GM04504 (cell line): ENCODE measurements around the gene GPR68.

Experiments used
- DNase-seq: peaks from one replicate; pipeline ENCODE4 v3.0.0-alpha.2; 2012; ENCODE audit warnings: low read depth

Gene GPR68

GRCh38 chr14:91244501-91244901 is at the start of gene GPR68:
Gene GPR68 (minus strand): TSS chr14:91244704. CDS start chr14:91235050, 9,654 bp downstream.
- peak; percentile 73 for DNase-seq

GRCh38 chr14:91294153-91294552 is 49.6 kb upstream of the GPR68 start:
- no peak for DNase-seq

DNA sequence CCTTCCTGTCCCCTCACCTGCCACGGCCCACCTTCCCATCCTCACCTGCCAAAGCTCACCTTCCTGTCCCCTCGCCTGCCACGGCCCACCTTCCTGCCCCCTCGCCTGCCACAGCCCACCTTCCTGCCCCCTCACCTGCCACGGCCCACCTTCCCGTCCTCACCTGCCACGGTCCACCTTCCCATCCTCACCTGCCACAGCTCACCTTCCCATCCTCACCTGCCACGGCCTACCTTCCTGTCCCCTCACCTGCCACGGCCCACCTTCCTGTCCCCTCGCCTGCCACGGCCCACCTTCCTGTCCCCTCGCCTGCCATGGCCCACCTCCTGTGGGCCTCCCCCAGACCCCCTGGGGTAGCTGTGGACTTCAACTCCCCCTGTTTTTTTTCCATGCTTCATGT is 48.8 kb upstream of the GPR68 start:
- DNase-seq = no peak

GRCh38 chr14:91292491-91292890 is 48.0 kb upstream of the GPR68 start:
- no peak for DNase-seq

DNA sequence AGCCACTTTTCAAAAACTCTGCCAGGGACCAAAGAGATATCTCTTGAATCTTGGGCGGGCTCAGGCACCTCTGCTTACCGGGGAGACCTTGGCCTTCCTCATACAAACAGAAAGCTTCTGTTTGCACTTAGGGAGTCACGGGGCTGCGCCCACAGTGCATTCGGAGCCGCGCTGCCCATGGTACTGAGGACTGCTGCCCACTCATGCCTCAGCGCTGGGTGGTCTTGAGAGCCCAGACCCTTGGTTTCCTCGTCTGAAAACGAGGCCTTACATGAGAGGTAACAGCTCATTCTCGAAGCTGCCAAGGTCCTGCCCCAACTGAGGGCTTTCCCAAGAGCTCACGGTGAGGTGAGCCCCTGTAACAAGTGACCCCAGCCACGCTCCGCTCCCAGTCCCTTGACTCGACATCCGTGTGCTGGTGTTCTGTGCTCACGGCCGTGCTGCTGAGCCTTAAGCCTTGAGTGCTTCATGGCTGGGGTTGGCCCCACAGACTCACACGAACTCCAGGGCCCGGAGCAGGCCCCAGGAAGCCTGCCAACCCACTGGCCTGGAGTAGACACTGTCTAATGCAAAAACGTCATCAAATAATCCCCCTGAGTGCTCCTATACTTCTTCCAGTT is 47.4 kb upstream of the GPR68 start:
- no peak for DNase-seq

DNA sequence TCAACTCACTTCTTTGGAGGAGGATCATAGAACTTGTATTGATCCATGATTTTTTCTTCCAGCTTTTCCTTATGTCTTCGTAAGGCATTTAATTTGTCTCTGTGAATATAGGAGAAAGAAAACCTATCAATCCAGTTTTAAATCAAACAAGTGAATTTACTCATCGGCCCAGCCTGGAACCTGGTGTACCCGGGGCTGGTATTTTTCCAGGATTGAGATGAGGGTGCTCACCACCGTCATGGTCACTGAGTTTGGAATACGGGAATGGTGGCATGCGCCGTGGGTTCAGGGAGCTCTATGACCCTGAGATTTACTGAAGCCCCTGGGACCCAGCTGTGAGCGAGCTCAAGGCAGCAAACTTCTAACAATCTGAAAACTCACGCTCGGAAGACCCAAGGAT is 46.5 kb upstream of the GPR68 start:
- no peak for DNase-seq

GRCh38 chr14:91289464-91289863 is 45.0 kb upstream of the GPR68 start:
- no peak for DNase-seq

GRCh38 chr14:91288876-91289275 is 44.4 kb upstream of the GPR68 start:
- no peak for DNase-seq

DNA sequence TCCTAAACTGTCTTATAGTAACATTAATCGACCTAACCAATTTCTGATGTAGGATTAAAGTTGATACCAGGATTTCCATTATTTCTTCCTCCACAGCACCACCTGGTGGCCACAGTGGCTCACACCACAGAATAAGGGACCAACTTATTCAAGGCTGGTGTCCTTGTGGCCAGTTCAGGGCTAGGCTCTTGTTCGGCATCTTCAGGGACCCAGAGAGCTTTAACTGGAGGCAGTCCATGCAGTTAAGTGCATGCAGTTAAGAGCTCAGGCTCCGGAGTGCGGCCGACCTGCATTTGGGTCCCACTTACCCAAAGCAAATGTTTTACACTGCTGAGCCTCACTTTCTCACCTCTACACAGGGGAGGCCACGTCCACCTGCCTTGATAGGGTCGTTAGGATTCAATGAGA is 42.0 kb upstream of the GPR68 start:
- DNase-seq = peak; percentile 47

- peak; percentile 68 for DNase-seq
Measured at GRCh38 chr14:91284791-91285548, 40.5 kb upstream of the GPR68 start.

DNA sequence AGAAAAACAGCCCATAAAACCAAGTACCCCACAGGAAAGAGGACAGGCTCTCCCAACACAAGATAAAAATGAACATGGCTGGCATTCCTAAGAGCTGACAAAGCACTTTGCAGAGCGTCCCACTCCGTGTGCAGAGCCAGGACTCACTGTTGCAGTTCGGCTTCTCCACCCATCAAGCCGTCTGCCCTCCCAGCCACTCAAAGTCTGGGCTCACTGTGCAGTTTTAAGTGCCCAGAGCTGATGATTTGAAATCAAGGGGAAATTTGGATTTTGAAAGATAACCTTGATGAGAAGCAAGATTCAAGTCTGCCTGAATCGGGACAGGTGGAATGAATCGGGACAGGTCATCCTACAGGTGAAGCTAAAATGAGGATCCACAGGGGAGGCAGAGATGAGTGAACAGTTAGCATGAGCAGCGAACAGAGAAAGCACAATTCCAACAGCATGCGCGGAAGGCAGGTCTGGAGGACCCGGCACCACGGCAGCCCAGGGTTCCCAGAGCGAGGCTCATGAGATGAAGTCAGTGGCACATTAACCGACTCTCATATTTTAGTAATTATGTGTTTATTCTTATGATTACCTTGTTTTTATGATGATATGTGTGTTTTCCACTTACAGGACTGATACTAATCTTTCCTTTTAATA is 39.8 kb upstream of the GPR68 start:
- DNase-seq = peak; percentile 69

DNA sequence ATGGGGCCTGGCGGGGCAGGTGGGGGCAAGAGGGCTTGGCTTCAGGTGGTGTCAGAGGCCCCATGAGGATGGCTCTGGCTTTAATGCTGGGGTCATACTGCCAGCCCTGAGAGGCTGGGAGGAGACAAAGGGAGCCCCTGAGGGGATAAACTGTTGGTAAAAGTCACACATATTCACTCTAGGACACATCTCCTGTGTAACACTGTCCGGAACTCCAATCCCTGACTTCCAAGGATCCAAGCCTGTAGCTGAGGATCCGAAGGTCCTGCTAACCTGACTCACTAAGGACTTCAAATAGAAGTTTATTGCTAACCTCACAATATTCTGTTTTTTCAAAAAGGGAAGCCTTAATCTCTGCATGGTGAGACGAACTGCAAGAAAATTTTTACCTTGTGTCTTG is 39.2 kb upstream of the GPR68 start:
- no peak for DNase-seq

DNA sequence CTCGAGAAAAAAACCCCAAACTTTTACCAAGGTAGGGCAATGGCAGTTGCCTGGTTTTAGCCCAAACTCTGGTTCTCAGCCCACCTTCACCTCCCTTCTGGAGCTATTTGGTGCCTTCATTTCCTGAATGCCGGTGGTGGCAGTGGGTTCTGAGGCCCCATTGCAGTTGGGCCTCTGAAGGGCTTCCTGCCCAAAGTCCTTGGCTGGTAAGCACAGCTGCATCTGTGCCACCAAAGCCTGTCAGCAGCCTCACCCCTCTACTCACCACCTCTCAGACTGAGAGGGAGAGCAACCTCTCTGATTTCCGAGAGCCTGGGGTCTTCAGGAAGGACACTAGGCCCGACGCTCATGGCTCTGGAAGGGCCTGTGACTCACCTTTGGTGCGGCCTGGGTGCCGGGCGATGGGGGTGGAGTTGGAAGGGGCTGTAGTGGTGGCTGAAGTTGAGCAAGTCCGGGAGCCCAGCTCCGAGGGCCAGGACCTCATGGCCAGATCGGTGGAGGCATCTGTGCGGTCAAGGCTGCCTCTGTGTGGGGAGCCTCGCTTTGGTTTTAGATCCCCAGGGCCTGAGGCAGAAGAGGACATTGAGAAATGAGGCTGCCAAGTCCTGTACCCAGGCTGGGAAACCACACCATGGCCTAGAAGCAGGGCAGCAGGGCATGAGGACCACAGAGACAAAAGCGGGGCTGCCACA is 38.6 kb upstream of the GPR68 start:
- no peak for DNase-seq

DNA sequence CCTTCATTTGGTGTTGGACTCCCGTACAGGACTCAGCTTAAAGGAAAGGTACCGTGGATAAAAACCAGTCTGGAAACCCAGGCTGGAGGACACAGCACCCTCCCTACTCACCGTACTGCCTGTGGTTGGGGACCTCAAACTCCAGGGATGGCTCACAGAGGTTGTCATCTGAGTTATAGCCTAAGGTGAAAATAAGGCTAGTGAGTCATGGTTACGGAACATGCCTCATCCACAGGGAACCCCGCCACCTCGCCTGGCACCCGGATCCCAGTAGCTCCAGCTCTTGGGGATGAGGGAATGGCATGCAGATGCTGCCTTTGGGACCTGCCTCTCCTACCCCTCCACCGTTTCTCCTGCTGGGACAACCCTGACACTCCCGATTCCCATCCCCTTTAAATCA is 36.8 kb upstream of the GPR68 start:
- peak; percentile 47 for DNase-seq

DNA sequence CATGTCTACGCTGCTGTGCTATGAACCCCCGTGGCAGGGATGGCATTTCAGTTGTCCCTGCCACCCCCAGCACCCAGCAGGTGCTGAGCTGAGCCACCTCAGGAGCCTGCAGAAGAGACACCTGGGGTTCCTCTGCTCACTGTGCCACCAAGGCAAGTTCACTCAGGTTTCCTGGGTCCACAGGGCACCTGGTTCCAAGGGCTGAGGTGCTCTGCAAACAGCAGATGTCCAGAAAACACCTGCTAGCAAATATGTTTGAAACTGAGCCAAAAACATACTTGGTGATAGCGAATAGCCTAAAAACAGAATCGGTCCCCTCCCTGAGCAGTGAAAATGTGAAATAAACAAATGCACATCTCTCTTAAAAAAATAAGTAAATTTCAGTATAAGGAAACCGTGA is 35.6 kb upstream of the GPR68 start:
- DNase-seq = no peak

DNA sequence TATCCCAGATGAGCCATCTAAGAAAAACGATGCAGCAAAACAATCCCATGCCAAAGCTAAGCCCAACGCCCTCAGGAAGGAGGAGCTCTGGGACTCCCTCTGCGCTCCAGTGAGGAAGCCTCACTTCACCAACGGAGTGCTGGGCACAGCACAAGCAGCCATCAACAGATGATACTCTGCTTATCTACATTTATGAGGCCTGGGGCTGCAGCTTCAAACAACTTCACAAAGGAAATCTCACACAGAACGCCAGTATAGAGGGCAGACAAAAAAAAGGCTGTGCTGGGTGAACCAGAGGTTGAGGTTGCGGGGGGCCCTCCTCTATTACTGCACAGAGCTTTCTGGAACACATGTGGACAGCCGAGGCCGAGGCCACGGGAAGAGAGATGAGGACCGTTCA is 34.9 kb upstream of the GPR68 start:
- no peak for DNase-seq

DNA sequence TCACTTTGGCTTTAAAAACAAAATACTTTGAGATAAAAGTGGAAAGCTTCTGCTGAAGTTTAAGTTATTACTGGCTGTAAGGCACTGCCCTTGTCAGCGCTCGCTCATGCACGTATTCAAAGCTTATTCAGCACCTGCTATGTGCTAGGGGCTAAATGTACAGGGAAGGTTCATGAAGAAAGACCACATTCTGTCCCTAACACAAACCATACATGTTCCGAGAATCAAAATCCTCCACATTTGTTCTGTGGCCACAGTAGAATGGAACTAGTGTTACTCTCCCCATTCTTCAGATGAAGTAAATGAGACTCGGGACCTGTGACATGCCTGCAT is 33.8 kb upstream of the GPR68 start:
- no peak for DNase-seq

DNA sequence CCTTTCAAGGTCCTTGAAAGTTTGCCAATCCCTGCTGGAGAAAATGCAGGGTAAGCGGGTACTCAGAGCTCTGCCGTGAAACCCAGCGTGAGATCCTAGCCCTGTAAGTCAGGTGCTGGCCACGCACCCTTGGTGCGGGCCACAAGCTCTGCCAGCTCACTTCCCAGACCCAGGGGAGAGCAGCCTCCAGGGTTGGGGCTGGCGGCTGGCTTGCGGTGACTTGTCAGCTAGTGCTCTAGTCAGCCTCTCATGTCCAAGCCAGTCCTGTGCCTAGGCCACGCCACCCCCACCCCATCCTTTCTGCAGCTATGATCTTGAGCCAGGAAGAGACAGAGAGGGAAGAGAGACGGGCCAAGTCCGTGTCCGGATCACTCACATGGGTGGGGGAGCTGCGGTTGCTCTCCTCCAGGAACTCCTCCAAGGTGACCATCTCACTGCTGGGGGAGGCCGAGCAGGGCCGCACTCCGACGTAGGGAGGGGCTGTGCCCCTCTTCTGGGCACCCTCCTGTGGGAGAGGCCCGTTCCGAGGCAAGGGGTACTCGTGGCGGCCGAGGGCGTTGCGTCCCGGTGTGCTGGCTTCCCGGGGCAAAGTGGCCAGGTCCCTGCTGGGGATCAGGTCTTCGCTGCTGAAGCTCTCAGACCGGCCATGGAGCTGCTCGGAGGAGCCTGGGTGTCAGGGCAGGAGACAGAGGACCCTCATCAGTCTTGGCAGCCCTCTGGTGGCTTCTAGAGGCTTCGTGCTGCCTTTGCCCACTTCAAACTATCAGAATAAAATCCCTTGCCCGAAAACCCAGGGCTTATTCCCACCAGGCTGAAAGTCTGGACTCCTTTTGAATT is 33.3 kb upstream of the GPR68 start:
- no peak for DNase-seq

DNA sequence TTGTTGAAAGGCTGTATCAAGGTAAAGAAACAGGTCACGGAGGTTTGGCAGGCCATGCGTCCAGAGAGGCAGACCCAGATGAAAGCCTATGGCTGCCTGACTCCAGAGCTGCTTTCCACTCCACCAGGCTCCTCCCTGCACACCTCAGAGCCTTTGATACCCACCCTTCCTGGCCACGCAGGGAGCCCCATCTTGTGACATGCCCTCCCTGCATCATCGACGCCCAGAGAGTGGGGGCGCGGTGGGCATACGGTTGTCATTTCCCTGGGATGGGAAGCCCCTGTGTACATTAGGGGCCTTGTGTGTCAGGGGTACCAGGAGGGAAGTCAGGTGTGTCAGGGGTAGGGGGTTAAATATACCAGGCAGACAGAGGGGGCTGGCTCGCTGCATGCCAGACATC is 30.3 kb upstream of the GPR68 start:
- DNase-seq = no peak

DNA sequence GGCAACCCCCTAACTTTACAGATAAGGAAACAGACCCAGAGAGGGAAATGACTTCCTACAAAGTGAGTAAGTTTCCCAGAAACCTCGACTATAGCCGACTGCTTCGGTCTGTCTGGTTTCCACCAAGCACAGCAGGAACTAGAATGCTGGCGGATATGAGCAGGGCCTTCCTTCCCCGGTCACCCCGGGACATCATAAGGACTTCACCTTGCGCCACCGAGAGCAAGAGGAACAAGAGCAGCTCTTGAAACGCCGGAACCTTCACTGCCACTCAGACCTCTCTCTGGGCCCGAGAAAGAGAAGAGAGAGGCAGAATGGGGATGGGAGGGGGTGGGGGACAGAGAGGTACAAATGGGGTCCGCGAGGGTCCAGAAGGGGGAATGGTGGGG is 29.4 kb upstream of the GPR68 start:
- DNase-seq = no peak

DNA sequence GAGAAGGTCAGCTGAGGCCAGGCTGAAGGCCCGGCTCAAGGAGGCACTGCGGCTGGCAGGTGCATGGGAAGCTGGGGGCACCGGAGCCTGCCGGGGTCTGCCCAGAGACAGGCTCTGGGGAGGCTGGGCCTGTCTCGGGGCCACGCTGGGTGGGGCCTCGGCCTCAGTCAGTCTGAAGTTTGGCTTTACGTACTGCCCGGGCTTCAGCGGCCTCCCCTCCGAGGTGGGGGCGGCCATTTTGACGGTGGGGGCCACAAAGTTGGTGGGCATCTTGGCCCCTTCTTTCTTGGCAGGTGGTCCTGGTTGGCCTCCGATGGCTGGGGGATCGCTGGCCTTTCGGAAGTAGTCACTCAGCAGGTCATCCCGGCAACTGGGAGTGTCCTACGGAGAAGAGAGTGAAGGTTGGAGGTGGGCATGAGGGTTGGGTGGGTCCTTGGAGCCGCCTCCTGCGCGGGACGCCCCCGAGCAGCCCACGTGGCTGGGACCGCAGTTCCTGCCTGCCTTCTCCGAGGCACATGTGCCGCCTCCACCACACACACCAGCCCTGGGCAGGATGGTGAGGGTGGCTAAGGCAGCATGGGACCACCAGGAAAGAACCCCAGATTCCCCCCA is 28.9 kb upstream of the GPR68 start:
- no peak for DNase-seq
